ENCODE measurements around the gene MARVELD1.

The MARVELD1 gene

DNA sequence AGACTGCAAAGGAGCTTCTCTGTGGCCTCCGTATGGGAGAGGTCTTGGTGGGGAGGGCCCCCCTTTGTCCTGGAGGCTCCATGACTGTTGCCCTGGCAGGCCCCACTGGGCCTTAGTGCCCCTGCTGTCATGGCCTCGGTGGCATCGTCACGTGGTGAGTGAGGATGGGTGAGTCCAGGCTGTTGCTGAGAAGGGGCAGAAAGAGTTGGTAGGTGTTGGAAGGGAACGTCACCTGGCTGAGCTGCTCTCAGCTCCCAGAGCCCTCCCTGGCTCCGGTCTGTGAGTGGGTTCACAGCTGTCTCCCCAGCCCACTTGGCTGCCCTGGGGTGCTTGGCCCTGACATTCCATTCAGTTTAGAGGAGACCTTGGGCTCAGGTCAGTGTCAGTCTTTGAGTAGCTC lies 42.2 kb downstream of the MARVELD1 start:
- DNase-seq (ENCODE audit: low read depth): no peak

DNA sequence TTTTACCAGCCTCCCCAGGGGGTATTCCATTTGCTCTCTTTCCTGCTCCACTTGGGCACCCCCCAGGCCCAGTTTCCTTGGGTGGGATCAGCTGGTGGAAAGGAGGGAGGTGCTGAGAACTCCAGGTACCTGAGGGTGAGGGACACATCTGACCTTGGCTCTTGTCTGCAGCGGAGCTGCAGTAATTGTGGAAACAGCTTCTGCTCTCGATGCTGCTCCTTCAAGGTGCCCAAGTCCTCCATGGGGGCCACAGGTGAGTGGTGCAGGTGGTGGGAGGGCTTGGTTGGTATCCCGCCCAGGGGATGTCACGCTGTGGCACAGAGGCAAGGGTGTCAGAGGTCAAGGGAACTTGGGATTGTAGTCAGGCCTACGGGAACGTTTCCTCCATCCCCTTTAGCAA lies 43.9 kb downstream of the MARVELD1 start:
- DNase-seq (ENCODE audit: low read depth): no peak

DNA sequence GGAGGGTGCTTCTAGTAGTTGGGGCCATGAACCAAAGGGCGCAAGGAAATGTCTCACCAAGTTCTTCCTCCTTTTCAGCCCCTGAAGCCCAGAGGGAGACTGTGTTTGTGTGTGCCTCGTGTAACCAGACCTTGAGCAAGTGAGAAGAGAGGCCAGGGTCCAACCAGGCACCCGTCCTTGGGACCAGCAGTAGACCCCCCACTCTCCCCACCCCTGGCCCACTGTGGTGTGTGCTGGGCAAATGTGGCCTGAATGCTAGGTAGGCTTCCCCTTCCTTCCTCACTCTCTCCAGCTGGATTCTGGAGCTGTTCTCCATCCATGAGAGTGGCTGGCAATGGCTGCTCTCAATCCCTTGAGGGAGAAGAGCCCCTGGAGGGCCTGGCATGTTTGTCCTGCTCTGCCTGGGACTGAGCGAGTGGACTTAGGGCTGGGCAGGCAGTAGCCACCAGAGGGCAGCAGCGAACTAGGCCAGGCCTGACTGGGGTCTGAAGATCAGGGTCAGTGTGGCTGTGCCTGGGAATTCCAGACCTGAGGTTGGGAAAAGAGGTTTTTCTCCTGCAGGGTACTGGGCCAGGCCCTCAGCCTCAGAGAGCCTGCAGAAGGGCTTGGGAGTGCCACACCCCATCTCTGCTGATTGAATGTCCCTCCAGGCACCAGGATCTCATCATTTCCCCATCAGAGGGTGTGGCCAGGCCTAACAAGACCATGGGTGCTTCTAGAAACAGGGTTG lies 45.8 kb downstream of the MARVELD1 start:
- DNase-seq (ENCODE audit: low read depth): no peak

DNA sequence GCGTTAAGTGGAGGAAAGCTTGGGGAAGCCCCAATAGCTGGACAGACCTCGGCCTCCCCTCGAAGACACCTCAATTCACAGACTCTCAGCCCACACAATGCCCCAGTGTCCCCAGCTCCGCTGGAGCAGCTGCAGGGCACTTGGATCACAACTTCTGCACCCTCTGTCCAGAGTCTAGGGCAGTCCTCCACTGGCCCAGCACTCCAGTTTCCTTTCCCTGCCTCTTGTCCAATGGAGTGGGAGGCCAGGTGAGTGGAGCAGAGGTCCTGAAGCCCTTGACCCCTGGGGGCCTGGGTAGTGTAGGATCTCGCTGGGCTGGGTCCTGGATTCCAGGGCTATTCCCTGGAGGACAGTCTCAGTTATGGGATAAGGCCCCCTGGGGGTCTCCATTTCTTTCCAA lies 46.4 kb downstream of the MARVELD1 start:
- no peak for DNase-seq (ENCODE audit: low read depth)

DNA sequence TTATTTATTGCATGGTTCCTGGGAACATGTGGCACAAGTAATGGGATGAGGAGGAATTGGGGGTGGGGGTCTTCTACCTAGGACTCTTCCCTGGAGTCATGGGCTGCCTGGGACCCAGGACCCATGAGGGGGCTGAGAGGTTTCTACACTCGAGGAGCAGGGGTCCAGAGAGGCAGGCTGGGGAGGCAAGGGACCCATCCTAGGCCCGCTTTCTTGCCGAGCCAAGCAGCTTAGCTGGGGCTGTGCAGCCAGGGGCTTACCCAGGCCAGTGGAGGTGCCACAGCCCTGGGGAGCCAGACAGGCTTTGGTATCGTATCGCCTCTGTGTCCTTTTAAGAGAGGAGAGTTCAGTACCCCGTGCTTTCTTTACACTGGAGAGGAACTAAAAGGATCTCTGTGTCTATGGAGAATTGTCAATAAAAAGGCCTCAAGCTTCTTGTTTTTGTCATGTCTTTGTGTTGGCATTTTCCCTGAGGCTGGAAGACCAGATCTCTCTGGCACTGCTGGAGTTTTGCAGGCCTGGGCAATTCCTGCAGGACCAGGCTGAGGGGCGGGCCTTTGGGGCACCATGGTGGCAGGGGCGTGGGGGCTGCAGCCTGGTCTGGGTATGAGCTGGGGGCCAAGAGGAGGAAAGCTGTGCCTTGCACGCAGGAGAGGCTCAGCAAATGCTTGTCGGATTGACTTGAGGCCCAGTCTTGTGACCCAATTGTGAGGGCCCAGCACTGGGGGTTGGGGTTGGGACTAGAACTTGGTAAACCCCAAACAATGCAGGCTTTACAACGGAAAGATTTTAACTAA lies 47.1 kb downstream of the MARVELD1 start:
- no peak for DNase-seq (ENCODE audit: low read depth)

DNA sequence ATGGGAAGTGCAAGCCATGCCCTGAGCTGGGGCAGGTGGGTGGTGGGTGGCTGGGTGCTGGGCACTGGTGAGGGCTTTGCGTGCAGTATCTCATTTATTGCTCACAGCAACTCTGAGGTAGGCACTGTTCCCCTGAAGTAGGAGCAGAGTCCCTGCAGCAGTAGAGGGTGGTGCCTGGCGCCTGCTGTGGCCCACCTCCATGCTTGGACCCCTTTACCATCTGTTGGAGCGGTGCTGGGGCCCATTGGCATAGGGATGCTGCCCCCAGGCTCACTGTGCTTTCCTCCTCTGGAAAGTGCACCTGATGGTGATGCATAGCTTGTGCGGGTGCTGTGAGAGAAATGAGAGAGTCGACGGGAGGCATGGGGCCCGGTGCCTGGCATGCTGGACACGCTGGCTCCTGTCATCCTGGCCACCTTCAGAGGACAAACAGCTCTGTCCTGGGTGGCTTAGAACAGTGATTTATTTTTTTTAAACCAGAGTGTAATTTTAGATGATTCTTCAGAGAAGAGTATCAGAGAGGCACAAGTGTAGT lies 47.9 kb downstream of the MARVELD1 start:
- no peak for DNase-seq (ENCODE audit: low read depth)

DNA sequence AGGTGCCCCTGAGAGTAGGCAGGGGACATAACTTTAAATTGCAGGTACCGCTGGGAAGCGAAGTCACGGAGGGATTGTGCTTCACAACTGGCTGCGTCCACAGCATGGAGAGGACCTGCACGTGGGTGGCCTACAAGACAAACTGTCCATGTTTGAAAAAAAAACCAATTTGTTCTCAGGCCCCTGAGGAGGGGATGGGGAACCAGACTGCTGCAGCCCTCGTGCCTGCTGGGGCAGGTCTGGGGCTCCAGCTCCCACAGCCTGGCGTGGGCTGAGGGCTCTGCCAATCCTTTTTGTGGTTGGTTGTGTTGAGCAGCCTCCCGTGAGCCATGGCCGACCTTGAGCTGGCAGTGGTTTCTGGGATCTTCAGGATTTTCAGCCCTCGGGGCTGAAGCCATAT lies 48.5 kb downstream of the MARVELD1 start:
- DNase-seq (ENCODE audit: low read depth): no peak

DNA sequence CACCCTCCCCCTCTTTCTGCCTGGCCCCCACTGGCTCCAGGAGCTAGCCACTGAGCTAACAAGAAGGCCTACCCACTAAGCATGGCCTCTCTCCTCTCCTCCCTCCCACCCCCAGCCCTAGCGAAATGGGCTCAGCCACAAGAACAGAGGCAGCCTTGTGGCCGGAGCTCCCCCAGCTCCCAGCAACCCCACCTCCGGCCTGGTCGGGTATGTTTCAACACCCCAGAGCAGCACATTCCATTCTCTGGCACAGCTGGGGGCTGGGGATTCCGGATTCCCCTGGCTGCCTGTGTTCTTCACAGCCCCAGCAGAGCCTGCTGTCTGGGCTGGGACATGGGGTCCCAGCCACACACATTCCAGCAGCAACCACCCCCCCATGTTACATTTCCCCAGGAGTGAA lies 49.3 kb downstream of the MARVELD1 start:
- no peak for DNase-seq (ENCODE audit: low read depth)

DNA sequence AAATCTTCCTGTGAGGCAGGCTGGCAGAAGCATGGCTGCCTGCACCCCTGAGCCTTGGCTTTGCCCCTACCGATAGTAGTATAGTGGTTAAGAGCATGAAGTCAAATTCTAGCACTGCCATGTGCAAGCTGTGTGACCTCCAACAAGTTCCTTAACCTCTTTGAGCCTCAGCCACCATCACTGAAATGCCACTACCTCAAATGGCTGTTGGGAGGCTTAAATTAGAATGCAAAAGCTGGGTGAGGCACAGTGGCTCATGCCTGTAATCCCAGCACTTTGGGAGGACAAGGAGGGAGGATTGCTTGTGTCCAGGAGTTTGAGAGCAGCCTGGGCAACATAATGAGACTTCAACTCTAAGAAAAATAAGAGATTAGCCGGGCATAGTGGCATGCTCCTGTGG lies 49.9 kb downstream of the MARVELD1 start:
- no peak for DNase-seq (ENCODE audit: low read depth)

DNA sequence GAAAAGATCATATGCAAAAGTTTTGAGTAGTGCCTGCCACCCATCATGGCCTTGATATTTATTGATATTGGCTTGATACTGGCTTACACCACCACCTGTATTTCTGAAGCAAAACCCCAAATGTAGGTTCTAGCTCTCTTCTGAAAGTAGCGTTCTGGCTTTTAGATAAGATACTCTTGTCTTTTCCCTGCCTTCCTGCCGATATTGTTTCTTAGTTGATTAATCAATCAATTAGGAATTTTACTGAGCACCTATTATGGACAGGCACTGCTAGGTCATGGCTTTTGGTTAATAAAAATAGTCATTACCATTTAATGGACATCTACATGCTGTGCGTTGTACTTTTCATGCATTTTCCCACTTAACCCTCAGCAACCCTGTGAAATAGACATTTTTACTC lies 50.4 kb downstream of the MARVELD1 start:
- DNase-seq (ENCODE audit: low read depth): no peak

DNA sequence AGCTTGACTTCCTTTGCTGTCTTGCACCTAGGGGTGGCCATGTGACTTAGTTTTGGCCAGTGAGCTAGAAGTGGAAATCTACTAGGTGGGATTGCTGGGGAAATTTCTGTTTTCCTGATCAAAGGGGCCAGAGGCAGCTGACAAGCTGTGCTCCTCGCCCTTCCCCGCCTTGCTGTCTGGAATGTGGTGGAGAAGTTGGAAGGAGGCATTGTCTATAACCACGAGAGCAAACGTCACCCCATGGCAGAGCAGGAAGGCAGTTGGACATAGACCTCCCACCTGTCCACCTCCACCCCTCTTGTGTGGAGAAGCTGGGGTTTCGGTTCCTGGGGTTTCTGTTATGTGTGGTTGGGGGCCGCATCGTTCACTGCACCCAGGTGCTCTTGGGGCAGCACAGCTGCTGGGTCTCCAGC lies 51.0 kb downstream of the MARVELD1 start:
- no peak for DNase-seq (ENCODE audit: low read depth)

DNA sequence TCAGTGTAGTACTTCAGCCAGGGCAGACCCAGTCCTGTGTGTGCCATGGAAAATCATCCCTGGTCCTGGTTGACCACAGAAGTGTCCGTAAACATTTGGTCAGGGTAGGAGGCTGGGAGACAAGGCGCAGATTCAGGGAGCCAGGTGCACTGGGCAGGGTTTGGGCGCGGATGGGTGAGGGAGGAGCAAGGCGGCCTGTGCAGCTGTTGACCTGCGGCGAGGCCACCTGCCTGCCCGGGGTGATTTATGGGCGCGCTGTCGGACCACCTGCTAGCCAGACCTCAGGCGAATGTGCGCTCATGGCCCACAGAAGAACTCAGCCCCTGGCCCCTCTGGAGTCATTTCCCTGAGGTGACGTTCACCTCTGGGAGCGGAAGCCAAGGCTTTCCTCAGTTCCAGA lies 51.7 kb downstream of the MARVELD1 start:
- DNase-seq (ENCODE audit: low read depth): no peak

DNA sequence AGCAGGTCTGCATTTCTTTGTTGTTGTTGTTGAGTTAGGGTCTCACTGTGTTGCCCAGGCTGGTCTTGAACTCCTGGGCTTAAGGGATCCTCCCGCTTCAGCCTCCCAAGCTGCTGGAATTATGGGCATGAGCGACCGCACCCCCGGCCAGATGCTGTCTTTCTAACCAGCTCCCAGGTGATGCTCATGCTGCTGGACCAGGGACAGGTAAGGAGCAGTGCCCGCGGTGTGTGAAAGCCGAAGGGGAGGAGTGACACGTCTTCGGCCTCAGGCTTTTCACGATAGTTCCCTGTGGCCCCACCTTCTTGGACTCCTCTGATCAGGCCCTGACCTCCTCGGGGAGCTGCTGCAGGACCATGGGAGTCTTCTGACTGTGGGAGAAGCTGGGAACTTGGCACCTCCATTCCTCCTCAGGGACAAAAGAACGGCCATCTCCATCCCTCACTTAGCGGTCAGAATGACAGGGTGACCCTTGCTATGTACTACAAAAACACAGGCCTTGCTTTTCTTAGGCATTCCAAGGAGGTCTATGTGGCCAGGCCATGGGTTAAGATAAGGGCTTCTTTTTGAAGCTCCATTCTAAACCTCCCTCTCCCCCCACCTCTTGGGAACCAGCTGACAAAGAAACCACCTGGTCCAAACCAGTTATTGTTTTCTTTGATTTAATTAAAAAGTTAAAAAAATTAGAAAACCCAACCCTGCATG lies 52.7 kb downstream of the MARVELD1 start:
- DNase-seq (ENCODE audit: low read depth): no peak

DNA sequence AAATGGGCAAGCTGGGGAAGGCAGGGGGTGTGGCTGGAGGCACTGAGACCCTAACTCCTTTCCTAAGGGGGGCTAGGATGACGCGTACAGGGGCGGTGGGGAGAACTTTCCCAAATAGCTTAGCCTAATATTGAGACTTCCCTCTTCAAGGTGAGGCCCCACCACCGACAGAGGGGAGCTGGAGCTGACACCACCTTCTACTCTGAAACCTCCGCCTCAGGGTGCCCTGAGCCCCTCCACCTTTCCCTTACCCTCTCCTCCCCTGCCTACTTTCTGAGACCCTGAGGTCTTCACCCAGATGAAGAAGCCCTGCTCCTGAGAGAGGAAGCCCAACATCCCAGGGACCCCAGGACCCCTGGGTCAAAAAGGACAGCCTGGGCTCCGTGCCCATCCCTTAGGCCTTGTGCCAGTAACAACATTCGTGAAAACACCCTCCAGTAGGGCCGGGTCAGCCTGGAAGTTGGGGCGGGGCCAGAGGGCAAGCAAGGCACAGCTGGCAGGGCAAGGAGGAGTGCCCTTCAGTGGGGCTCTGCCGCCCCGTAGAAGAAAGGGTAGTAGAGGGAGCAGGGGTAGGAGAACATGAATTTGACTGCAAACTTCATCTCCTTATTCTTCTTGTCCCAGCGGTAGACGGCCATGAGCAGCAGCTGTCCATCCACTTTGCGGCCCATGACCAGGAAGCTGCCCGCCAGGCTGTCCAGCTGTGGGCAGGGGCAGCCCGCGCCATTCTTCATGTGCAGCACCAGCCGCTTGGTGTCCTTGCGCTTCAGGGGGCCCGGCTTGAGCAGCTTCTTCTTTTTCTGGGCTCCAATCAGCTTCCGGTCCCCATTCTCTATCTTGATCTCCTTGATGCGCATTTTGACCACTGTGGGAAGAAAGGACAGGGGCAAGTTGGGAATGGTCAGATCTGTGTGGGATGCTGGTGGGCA lies 53.7 kb downstream of the MARVELD1 start:
- no peak for DNase-seq (ENCODE audit: low read depth)
